HG03565 (cell line): Measurements from ENCODE around the gene NHLRC3.
"Not testable (repeated sequence)": the region's sequence is repeated elsewhere in the genome, so short reads cannot be mapped to it uniquely, and the experiment has no call there.

Experiments
- ATAC-seq: cut with Tn5 transposase; IDR thresholded peaks from one replicate; pipeline ENCODE4 v1.9.1; 2021; ENCODE audit warnings: mild to moderate bottlenecking, moderate library complexity; ENCODE audit not compliant: unreplicated experiment

Gene NHLRC3

GRCh38 chr13:39040206-39040605 lies 1.9 kb downstream of the NHLRC3 start:
- ATAC-seq, result no peak

DNA sequence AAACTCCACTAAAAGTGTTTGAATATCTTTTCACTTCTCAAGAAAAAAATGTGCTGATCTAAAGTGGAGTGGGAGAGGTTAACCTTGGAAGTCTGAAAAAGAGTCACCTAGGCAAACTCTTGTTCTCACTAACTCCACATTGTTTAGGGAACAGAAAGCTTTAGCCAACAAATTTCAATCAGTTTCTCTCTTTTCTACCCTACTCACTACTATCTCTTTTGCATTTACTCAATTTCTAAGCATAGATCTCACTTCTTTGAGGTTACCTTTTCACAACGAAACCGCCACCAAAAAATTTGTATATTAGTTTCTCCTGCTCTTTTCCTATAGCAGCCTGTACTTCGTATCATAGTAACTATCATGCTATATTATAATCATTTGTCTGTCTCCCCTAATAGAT lies 6.3 kb downstream of the NHLRC3 start:
- ATAC-seq, result peak; percentile 88

GRCh38 chr13:39047560-39047959 lies 9.3 kb downstream of the NHLRC3 start:
- ATAC-seq, result no peak

DNA sequence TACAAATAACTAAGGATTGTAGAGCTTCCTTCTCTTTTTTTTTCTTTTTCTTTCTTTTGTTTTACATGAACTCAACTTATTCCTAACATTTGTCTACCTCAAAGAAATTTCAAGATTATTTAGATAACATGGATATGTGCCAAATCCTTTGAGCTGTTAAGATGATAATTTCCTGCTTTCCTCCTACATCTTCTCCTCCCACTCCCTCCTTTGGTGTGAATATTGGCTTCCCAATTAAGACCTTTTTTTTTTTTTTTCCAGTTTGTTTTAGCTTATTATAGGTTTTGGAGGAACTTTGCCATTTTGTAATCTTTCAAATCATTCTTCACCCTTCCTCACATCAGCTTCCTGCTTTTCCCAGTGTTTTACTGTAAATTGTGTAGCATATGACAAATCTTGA lies 10.6 kb downstream of the NHLRC3 start:
- no peak for ATAC-seq

GRCh38 chr13:39049274-39049673 lies 11.0 kb downstream of the NHLRC3 start:
- no peak for ATAC-seq

GRCh38 chr13:39051157-39051556 lies 12.9 kb downstream of the NHLRC3 start:
- ATAC-seq, result peak; percentile 53

DNA sequence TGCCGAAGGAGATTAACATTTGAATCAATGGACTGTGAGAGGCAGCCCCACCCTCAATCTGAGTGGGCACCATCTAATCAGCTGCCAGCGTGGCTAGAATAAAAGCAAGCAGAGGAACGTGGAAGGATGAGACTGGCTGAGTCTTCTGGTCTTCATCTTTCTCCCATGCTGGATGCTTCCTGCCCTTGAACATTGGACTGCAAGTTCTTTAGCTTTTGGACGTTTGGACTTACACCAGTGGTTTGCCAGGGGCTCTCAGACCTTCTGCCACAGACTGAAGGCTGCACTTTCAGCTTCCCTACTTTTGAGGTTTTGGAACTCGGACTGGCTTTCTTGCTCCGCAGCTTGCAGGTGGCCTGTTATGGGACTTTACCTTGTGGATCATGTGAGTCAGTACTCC lies 14.7 kb downstream of the NHLRC3 start:
- no peak for ATAC-seq

DNA sequence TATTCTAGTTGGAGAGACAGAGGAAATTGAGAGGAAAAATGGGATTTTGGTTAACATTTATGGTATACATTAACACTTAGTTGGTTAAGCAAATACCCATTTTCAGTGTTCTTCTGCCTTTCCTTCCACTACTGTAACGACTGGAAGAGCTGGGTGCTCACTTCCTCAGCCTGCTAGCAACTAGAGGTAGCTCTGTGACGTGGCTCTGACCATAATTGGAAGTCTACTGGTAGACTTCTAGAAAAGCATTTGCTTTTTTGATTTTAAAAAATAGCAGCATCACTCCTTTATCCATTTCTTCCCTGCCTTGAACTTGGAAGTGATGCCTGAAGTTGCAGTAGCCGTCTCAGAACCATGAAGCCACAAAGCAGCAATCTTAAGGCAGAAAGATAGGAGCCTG lies 15.9 kb downstream of the NHLRC3 start:
- ATAC-seq, result no peak

DNA sequence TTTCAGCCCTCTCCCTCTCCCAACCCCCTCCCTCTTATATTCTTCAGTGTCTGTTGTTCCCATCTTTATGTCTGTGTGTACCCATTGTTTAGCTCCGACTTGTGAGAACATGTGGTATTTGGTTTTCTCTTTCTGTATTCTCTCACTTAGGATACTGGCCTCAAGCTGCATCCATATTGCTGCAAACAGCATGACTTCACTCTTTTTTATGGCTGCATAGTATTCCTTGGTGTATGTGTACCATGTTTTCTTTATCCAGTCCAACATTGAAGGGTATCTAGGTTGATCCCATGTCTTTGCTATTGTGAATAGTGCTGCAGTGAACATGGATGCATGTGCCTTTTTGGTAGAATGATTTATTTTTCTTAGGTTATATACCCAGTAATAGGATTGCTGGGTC lies 17.8 kb downstream of the NHLRC3 start:
- no peak for ATAC-seq

- ATAC-seq, result no peak
These were observed 19.8 kb downstream of the NHLRC3 start for GRCh38 chr13:39058040-39058439.

- no peak for ATAC-seq
These were observed 23.7 kb downstream of the NHLRC3 start for GRCh38 chr13:39062004-39062403.

DNA sequence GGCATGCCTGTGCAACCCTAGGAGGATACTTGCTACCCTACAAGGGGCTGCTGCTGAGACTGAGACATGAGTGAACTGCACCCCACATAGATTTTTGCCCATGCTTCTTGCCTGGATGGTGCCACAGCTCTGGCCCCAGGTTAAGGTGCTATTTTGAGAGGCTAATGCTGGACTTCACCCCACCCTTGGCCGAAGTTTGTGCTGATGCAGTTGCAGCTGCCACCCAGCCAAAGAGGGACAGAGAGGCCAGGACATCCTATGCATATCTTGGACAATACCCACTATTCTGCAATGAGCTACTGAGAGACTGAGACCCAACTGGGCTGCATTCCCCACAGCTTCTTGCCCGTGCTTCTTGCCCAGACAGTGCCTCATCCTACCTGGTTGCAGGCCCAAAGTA lies 34.6 kb downstream of the NHLRC3 start:
- no peak for ATAC-seq

- no peak for ATAC-seq
These were observed 35.7 kb downstream of the NHLRC3 start for GRCh38 chr13:39073983-39074382.

GRCh38 chr13:39086251-39086945 lies 48.1 kb downstream of the NHLRC3 start:
- ATAC-seq, result not testable (repeated sequence)

GRCh38 chr13:39091586-39091985 lies 53.3 kb downstream of the NHLRC3 start:
- no peak for ATAC-seq

DNA sequence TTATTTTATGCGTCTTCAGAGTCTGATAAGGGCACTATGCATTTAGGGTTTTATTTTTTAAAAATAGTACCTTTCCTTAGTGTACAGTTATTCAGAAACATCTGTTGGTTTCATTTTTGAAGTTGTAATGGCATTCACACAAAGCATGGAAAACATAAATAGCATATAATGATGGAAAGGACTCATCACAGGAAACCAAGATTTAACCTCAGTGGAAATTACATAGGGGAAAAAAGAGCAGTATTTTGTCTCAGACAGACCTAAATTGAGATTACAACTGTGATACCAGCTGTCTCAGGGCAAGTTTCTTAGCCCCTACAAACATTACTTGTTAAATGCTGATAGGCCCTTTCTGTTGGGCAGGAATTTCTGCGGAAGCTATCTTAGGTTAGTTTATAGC lies 57.2 kb downstream of the NHLRC3 start:
- ATAC-seq, result peak; percentile 72

- ATAC-seq, result no peak
These were observed 61.0 kb downstream of the NHLRC3 start for GRCh38 chr13:39099231-39099630.
